HG03342 (cell line): ENCODE measurements around the gene EXOC2.

Experiments
- ATAC-seq: cut with Tn5 transposase; IDR thresholded peaks from one replicate; pipeline ENCODE4 v1.9.1; 2021; ENCODE audit warnings: mild to moderate bottlenecking, moderate library complexity; ENCODE audit not compliant: unreplicated experiment

Gene EXOC2

DNA sequence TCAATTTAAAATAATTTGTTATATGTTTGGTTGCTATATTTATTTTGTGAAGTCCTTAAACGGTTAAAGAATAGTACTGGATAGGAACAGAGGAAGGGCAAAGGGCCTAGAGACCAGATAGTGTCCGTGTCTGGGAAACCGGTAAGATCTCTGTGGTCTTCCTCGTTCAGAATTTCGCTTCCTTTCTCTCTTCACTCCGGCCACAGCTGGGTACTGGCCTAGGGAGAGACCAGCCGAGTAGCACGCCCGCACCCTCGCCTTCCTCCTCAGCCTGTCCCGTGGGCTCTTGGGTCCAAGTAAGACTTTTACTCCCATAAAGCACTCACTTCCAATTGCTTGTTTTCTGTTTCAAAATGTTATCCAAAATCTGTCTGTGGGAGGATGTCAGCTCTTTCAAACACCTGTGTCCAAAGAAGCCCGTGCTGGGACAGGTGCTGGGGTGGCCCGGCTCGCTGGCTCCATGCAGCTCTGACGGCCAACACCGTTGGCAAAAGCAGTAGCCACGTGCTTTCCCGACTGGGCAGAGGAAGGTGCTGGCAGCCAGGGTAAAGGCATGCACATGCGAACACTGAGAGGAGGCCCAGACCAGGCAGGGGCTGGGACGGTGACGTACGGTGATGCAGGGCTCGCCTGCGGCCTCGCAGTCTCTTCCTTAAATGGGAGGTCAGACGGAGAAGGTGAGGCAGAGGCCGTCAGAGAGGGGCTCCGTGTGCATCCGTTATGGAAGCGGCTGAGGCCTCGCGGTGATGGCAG lies 189.2 kb downstream of the EXOC2 start:
- ATAC-seq: no peak

DNA sequence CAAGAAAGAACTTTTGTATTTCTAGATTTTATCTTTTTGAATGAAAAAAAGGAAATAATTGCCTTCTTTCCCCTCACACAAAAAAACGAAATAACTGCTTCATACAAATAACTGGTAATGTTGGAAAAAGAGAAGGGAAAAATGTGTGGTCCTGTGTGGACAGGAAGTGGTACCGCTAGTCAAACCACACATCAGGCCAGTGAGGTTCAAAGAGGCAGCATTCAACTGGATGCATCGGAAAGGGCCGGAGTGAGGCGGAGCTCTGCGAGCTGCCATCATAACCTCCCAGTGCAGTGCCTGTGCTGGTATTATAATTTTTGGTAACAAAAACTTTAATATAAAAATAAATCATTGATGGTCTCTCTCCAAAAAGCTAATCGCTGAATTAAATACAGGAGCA lies 190.2 kb downstream of the EXOC2 start:
- ATAC-seq: no peak

DNA sequence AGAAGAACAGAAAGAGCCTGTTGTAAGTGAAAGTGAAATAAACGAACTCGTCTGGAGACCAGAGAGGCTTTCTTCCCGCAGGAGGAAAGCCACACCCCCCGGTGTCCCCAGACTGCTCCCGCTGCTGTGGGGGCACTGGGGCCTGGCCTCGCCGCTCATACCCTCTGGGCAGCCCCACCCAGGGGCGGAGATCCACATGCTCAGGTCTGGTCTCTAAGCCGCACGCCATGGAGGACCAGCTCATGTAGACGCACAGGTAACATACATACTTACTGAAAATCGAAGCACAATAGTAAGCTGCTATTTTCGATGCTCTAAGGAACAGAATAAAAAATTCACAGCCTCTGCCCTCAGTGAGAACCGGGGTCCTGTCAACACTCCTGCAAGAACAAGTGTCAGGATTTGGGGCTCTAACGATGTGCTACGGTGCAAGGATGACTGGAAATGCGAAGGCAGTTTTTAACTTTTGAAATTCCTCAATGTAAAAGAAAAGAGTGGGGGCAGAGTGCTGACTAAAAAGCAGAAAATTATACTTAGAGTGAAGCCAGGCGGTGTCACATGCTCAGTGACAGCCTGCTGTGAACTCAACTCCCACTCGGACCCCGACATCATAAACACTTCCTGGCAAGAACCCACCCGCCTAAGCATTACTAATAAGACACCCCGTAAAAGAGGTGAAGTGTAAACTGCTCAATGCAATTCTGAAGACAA lies 190.9 kb downstream of the EXOC2 start:
- no peak for ATAC-seq

DNA sequence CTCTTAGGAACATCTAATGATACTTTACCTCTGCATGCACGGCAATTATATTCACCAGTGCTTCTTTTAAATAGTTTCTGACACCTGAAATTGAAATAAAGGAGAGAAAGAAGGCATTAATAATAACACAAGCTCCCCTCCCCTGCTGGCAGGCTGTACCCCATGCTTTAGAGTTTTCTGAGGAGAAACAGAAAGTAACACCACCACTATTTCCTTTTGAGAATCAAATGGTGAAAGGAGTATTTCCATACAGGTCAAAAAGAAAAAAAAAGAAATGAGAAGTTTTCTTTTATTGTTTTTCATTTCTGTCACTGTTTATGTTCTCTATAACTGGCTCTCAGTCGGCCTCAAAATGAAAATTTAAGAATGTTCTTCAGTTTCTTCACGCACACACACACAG lies 193.3 kb downstream of the EXOC2 start:
- no peak for ATAC-seq

DNA sequence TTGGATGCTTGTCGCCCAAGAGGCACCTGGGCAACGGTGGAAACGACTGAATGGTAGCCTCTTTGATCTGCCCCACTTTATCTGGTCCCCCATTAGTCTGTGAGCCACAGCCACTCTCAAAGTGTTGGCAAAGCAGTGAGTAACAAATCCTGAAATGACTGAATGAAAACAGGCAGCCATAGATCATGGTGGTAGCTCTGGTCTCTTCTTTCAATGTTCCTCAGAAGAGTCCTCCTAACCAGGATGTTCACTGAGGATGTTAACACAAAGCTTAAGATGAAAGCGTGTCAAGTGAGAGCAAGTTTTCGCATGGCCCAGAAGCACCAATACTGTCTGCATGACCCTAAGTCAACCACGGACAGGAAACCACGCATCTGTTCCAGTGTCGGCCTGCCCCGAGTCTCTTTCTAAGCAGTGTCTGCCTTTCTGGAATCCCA lies 194.1 kb downstream of the EXOC2 start:
- ATAC-seq: peak; percentile 68

DNA sequence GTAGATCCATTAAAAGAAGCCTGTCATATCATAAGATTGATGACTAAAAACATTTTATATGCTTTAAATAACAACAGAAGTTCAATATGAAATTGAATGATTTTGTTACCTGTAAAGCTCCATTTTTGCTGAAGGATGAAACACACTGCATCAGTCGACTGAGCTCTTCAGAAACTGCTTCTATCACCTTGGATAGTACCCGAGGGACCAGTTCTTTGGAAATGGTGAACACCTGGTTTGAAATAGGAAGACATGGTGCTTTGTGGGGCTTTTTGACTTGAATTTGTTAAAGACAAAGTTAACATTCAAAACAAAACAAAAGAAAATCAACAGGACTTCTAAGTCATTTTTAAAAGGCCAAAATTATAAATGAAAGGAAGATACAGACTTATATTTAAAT lies 195.7 kb downstream of the EXOC2 start:
- no peak for ATAC-seq

GRCh38 chr6:496649-497048 lies 196.3 kb downstream of the EXOC2 start:
- no peak for ATAC-seq

DNA sequence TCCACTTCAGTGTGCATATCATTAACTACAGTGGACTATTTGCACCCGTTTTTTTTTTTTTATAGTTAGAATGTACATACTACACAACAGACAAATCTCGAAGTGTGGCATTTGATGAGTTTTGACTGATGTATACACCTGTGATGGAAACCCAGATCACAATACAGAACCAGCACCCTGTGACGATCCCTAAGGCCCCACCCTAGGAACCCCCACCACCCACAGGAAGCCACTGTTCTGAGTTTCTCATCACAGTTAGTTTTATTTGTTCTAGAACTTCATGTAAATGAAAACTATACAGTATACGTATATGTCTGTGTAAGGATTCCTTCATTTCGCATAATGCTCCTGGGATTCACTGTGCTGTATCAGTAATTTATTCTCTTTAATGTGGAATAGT lies 198.5 kb downstream of the EXOC2 start:
- ATAC-seq: no peak

GRCh38 chr6:493840-494239 lies 199.1 kb downstream of the EXOC2 start:
- ATAC-seq: no peak

DNA sequence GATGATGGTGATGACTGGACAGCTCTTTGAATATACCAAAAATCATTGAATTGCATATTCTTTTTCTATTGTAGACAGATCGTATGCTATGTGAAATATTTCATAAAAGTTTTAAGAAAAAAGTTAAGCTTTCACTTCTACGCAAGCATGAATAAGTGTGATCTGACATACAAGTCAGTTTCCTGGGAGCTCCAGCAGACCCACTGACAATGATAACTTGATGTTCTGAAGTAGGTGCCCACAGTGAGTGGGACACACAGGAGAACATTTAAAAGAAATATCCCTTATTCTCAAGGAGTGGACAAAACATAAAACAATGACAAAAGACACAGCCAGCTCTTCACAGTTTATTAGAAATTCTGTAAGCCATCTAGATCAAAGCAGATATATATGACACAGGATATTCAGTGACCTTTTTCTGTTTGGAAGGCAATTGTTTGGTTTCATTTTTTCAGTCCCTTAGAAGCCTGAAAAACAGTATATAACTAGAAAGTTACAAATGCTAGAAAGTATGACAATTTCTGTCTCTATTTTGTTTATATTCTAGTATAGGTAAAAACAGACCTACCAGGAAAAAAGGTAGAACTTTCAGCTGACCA lies 200.0 kb downstream of the EXOC2 start:
- no peak for ATAC-seq

GRCh38 chr6:492178-492577 lies 200.8 kb downstream of the EXOC2 start:
- ATAC-seq: no peak

- ATAC-seq: no peak
These were observed 201.7 kb downstream of the EXOC2 start for GRCh38 chr6:491233-491632.

- peak; percentile 61 for ATAC-seq
These were observed 202.5 kb downstream of the EXOC2 start for GRCh38 chr6:490251-491037.

DNA sequence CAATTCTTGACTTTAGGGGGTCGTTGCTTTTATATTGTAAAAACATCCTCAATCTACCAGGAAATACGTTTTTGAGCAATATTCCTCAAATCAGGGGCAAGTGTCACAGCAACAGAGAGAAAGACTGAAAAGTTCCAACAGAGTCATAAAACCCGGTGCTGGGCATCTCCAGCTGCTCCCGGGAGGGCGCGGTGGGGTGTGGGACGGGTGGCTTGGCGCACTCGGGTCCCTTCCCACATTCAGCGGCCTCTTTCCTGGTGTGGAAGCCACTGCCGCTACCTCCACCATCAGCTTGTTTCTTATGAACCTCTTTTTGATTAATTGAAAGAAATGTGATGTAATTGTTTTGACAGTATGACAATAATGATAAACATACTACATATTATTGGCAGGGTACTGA lies 203.2 kb downstream of the EXOC2 start:
- ATAC-seq: no peak

DNA sequence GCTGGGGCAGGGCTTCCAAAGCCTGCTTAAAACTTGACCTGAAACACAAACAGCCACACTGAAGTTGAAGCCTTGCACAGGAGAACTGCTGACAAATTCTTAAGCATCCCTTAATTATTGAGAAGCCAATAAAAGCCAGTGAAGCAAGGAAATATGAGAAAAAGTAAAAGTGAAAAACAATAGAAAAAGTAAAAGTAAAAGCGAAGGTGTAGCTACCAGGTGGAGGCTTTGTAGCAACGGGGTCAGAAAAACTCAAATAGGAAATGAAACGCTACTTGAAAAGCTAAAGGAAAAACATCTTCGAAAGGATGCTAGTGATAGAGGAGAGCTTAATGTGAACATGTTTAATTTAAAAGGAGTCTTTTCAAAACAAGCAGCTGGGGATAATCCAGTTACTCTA lies 203.9 kb downstream of the EXOC2 start:
- ATAC-seq: no peak

GRCh38 chr6:487956-488355 lies 205.0 kb downstream of the EXOC2 start:
- ATAC-seq: no peak

- ATAC-seq: no peak
These were observed 207.2 kb downstream of the EXOC2 start for GRCh38 chr6:485655-486170.

- no peak for ATAC-seq
These were observed 208.2 kb downstream of the EXOC2 start for GRCh38 chr6:484746-485145.

DNA sequence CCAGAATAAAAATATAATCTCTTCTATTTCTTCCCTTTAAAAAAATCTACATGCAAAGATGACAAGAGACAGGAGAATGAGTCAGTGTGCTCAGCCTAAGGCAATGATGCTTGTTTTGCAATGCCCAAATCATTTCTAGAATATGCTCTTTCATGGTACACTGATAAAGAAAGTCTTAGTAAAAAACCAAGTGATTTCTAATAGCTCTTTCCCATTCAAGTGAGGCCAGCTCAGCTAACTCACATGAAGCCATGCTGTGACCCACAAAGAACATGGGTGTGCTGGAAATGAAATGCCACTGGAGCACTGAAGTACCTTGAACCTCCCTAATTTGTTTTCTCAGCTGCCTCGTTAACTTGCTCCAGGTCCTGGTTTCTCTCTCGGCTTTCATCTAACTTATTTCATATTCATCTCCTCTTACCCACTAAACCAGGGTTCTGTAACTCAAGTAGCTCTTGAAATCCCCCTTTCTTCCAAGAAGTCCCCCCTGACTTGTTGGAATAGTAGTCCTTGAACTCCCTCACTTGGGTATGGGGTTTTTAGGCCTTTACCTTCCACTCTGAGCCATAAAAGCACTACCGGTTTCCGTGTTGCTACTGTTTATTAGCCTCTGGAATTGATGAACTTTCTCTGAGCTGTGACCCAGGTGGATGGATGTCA lies 208.7 kb downstream of the EXOC2 start:
- no peak for ATAC-seq

GRCh38 chr6:475314-475713 lies 217.6 kb downstream of the EXOC2 start:
- ATAC-seq: no peak
